WTC11 (cell line): ENCODE results near the gene MT1B.

Experiments
- ATF6 ChIP-seq: sonication (generic); formaldehyde crosslinking; IDR thresholded peaks from 2 replicates; pipeline ENCODE4 v1.8.1; 2023; ENCODE audit warnings: mild to moderate bottlenecking, missing genetic modification reagents
- JUN ChIP-seq: sonication (generic); formaldehyde crosslinking; IDR thresholded peaks from 2 replicates; pipeline ENCODE4 v1.8.0; 2023; ENCODE audit warnings: mild to moderate bottlenecking, missing genetic modification reagents
- KAT7 ChIP-seq: sonication (generic); formaldehyde crosslinking; IDR thresholded peaks from 2 replicates; pipeline ENCODE4 v1.8.1; 2023; ENCODE audit warnings: missing genetic modification reagents, mild to moderate bottlenecking, borderline replicate concordance
- NFYB ChIP-seq: sonication (generic); formaldehyde crosslinking; conservative IDR thresholded peaks from 2 replicates; pipeline ENCODE4 v1.8.0; 2022; ENCODE audit warnings: low read depth, missing genetic modification reagents
- RELA ChIP-seq: sonication (generic); formaldehyde crosslinking; IDR thresholded peaks from 2 replicates; pipeline ENCODE4 v1.8.1; 2022; ENCODE audit warnings: missing genetic modification reagents, mild to moderate bottlenecking, borderline replicate concordance
- SMAD4 ChIP-seq: sonication (generic); formaldehyde crosslinking; IDR thresholded peaks from 2 replicates; pipeline ENCODE4 v1.8.0; 2022; ENCODE audit warnings: mild to moderate bottlenecking, missing genetic modification reagents
- TCF7 ChIP-seq: sonication (generic); formaldehyde crosslinking; IDR thresholded peaks from 2 replicates; pipeline ENCODE4 v1.8.0; 2022; ENCODE audit warnings: mild to moderate bottlenecking, low read depth, missing genetic modification reagents, moderate library complexity
- TP53 ChIP-seq: sonication (generic); formaldehyde crosslinking; IDR thresholded peaks from 2 replicates; pipeline ENCODE4 v1.8.1; 2023; ENCODE audit warnings: mild to moderate bottlenecking, missing genetic modification reagents
- ZNF138 ChIP-seq: sonication (generic); formaldehyde crosslinking; conservative IDR thresholded peaks from 2 replicates; pipeline ENCODE4 v1.8.1; 2022; ENCODE audit warnings: mild to moderate bottlenecking, moderate library complexity, missing genetic modification reagents
- ZSCAN18 ChIP-seq: fragments of 250-450 bp; sonication (Bioruptor Pico); IDR thresholded peaks from 2 replicates; pipeline ENCODE4 v2.1.2; 2022; ENCODE audit warnings: mild to moderate bottlenecking, moderate library complexity
- TF ChIP-seq, protein P1 (sequence below): fragments of 200-600 bp; IDR thresholded peaks from 2 replicates; pipeline ENCODE4 v1.8.0; 2022; ENCODE audit warnings: antibody characterized with exemption
- TF ChIP-seq, protein P2 (sequence below): sonication (generic); formaldehyde crosslinking; IDR thresholded peaks from 2 replicates; pipeline ENCODE4 v1.8.1; 2022; ENCODE audit warnings: mild to moderate bottlenecking, moderate library complexity, missing genetic modification reagents
- TF ChIP-seq, protein P3 (sequence below): sonication (generic); formaldehyde crosslinking; conservative IDR thresholded peaks from 2 replicates; pipeline ENCODE4 v1.8.1; 2022; ENCODE audit warnings: mild to moderate bottlenecking, missing genetic modification reagents
- TF ChIP-seq, protein P4 (sequence below): sonication (generic); formaldehyde crosslinking; IDR thresholded peaks from 2 replicates; pipeline ENCODE4 v1.8.1; 2022; ENCODE audit warnings: mild to moderate bottlenecking, missing genetic modification reagents, moderate library complexity, borderline replicate concordance

- TF ChIP-seq, protein P1, sequence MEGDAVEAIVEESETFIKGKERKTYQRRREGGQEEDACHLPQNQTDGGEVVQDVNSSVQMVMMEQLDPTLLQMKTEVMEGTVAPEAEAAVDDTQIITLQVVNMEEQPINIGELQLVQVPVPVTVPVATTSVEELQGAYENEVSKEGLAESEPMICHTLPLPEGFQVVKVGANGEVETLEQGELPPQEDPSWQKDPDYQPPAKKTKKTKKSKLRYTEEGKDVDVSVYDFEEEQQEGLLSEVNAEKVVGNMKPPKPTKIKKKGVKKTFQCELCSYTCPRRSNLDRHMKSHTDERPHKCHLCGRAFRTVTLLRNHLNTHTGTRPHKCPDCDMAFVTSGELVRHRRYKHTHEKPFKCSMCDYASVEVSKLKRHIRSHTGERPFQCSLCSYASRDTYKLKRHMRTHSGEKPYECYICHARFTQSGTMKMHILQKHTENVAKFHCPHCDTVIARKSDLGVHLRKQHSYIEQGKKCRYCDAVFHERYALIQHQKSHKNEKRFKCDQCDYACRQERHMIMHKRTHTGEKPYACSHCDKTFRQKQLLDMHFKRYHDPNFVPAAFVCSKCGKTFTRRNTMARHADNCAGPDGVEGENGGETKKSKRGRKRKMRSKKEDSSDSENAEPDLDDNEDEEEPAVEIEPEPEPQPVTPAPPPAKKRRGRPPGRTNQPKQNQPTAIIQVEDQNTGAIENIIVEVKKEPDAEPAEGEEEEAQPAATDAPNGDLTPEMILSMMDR, result no peak
- TF ChIP-seq, protein P2, sequence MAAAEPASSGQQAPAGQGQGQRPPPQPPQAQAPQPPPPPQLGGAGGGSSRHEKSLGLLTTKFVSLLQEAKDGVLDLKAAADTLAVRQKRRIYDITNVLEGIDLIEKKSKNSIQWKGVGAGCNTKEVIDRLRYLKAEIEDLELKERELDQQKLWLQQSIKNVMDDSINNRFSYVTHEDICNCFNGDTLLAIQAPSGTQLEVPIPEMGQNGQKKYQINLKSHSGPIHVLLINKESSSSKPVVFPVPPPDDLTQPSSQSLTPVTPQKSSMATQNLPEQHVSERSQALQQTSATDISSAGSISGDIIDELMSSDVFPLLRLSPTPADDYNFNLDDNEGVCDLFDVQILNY (CRISPR knock-in tag), result 0 out of 2 replicates have a peak, but pooled peaks have one; percentile 34
- TF ChIP-seq RELA, result no peak
- no peak for TF ChIP-seq ATF6 (CRISPR knock-in tag)
- no peak for TF ChIP-seq KAT7 (CRISPR knock-in tag)
- no peak for TF ChIP-seq ZSCAN18 (CRISPR knock-in tag)
- TF ChIP-seq ZNF138 (CRISPR knock-in tag), result no peak
- TF ChIP-seq TCF7 (CRISPR knock-in tag), result no peak
- TF ChIP-seq, protein P3, sequence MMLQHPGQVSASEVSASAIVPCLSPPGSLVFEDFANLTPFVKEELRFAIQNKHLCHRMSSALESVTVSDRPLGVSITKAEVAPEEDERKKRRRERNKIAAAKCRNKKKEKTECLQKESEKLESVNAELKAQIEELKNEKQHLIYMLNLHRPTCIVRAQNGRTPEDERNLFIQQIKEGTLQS, result no peak
- TF ChIP-seq, protein P4, sequence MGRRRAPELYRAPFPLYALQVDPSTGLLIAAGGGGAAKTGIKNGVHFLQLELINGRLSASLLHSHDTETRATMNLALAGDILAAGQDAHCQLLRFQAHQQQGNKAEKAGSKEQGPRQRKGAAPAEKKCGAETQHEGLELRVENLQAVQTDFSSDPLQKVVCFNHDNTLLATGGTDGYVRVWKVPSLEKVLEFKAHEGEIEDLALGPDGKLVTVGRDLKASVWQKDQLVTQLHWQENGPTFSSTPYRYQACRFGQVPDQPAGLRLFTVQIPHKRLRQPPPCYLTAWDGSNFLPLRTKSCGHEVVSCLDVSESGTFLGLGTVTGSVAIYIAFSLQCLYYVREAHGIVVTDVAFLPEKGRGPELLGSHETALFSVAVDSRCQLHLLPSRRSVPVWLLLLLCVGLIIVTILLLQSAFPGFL (CRISPR knock-in tag), result no peak
- TF ChIP-seq JUN (CRISPR knock-in tag), result no peak
- no peak for TF ChIP-seq TP53 (CRISPR knock-in tag)
- TF ChIP-seq NFYB, result no peak
- no peak for TF ChIP-seq SMAD4 (CRISPR knock-in tag)
These were observed 18.3 kb downstream of the MT1B start for GRCh38 chr16:56669840-56670619.
